GM19452 (cell line): ENCODE measurements around the gene CYP2W1.

Experiments
- ATAC-seq: cut with Tn5 transposase; IDR thresholded peaks from one replicate; pipeline ENCODE4 v1.9.1; 2021; ENCODE audit not compliant: unreplicated experiment

Gene CYP2W1

GRCh38 chr7:964401-965231, 18.4 kb upstream of the CYP2W1 start:
- peak; percentile 32 for ATAC-seq

DNA sequence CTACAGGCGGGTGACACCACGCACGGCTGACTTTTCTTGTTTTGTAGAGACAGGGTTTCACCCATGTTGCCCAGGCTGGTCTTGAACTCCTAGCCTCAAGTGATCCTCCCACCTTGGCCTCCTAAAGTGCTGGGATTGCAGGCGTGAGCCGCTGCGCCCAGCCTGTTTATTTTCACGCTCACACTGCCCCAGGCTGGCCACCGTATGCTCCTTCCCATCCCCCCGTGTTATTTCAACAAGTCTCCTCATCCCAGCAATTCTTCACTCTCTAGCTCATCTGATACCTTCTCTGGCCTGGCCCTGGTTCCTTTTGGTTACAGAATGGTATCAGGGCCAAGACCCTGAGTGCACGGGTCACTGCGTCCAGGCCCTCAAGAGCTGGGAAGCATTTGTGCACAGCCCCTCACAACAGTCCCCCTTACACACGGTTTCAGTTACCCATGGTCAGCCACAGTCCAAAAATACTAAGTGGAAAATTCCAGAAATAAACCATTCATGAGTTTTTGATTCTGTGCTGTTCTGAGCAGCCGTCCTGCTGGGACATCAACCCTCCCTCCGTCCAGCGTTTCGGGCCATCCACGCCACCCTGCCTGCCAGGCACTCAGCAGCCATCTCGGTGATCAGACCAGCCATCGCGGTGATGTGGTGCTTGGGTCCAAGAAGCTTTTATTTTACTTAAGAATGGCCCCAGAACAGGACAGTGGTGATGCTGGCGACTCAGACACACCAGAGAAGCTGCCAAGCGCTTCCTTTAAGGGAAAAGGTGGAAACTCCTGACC, 16.5 kb upstream of the CYP2W1 start:
- no peak for ATAC-seq

DNA sequence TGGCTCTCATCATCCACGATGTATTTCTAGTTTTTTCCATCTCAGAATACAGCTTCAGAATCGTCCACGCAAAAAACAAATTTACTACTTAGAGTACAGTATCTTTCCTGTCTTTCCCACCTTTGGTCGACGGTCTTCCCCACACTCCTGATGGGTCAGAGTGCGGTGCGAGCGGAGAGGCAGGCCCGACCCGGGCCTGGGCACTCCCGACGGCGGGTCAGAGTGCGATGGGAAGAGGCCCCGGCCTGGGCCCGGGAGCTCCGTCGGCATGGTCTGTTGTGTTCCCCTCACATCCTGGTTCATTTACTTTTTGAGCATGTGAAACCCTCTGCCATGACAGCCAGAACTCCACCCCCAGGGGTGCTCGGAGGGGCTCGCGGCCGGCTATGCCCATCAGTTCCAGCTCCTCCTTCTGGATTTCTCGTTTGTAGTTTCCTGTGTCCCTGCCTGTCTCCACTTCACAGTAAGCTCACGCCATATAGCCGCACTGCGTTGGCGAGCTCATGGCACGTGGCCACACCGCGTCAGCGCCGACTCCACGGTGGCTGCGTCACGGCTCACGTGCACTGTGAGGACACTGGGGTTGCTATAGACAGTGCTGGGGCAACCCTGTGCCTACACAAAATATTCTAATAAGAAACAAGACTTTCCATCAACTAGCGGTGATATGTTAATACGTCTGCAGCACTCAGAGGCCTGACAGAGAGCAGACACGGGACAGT, 15.5 kb upstream of the CYP2W1 start:
- ATAC-seq = no peak

- no peak for ATAC-seq
Observed at GRCh38 chr7:968205-969105, 14.5 kb upstream of the CYP2W1 start.

DNA sequence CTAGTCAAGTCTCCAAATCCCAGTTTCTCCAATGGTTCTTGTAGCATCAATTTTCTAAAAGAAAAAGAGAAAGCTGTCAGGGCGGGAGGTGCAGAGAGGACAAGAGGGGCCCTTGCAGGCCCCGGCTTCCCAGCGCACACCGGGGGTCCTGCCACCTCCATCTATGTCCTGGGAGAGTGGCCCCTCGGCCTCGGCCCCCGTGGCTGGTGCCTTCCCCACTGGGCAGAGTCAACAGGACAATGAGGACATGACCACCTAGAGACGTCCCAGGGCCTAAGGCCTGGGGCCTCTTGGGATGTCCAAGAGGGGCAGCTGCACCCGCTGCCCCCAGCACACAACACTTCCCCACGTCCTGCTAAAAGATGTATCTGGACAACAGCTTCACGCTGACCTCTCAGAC, 13.6 kb upstream of the CYP2W1 start:
- ATAC-seq = no peak

- ATAC-seq = no peak
Observed at GRCh38 chr7:970744-971143, 12.2 kb upstream of the CYP2W1 start.

- no peak for ATAC-seq
Observed at GRCh38 chr7:972110-972509, 10.9 kb upstream of the CYP2W1 start.

DNA sequence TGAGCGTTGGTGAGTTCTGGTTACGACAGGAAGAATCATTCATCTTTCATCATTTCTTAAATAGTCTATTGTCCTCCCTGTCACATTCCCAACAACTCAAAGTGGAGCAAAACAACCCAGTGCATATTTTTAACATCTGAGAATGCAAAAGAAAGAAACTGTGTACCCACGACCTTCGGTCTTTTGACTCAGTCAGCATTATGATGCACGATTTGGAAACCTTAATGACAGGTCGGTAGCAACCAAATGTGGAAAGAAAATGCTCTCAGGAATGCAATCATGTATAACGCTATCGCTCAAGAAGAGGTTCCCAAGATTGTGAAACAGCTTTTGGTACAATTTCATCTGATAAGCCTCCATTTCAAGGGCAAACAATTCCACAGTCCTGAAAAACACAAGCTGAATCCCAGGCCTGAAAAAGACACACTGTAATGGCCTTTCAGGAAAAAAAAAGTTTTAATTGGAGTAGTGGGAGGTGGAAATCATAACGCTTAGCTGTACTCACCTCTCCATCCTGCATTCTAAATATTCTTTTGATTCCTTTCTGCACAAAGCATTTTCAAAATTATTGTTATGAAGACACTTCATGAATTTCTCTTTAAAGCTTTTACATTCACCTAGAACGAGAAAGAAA, 10.2 kb upstream of the CYP2W1 start:
- ATAC-seq = no peak

- no peak for ATAC-seq
Observed at GRCh38 chr7:973312-973711, 9.7 kb upstream of the CYP2W1 start.

DNA sequence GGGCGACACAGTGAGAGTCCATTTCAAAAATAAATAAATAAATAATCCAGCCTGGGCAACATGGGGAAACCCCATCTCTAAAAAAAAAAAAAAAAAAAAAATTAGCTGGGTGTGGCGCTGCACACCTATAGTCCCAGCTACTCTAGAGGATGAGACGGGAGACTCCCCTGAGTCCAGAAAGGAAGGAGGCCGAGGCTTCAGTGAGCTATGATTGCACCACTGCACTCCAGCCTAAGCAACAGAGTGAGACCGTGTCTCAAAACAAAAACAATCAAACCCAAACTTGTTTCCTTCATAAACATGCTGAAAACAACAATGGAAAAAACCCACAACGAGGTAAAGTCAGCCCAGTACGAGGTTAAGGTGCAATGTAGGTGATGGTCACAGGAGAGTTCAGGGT, 8.8 kb upstream of the CYP2W1 start:
- no peak for ATAC-seq

DNA sequence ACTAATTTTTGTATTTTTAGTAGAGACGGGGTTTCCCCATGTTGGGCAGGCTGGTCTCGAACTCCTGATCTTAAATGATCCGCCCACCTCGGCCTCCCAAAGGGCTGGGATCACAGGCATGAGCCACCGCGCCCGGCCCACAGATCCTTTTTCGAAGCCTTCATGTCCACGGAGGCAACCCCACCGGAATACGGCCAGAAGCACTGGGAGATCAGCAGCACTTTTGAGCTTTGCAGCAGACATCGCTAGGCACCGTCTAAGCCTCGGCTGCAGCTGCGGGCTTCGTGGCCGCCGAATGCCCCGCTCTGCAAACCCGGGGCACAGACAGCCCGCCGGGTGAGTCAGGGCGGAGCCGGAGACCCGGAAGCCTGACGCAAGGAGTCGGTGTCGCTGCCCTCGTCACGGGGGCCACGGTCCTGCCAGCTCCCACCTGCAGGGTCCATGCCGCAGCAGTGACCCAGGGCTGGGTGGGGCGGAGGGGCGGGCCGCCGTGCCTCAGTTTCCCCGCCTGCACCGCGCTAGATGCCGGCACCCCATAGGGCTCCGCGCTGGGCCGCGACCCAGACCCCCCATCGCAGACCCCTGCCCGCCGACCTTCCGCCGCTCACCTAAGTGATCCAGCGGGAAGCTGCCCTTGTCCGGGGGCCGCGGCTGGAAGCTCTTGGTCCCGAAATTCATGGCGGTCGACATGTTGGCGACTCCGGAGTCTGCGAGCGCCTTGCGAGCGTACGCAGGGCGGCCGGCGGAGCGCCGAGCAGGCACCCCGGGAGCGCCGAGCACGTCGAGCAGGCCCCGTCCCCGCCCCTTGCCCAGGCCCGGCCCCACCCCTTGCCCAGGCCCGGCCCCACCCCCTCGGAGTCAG, 7.9 kb upstream of the CYP2W1 start, which contains the start of gene COX19:
Gene COX19, minus strand, starts transcription at position 730 of the 862 bp plus-strand sequence. Its CDS starts 40 bp downstream, at position 690.
- ATAC-seq = peak; percentile 72

DNA sequence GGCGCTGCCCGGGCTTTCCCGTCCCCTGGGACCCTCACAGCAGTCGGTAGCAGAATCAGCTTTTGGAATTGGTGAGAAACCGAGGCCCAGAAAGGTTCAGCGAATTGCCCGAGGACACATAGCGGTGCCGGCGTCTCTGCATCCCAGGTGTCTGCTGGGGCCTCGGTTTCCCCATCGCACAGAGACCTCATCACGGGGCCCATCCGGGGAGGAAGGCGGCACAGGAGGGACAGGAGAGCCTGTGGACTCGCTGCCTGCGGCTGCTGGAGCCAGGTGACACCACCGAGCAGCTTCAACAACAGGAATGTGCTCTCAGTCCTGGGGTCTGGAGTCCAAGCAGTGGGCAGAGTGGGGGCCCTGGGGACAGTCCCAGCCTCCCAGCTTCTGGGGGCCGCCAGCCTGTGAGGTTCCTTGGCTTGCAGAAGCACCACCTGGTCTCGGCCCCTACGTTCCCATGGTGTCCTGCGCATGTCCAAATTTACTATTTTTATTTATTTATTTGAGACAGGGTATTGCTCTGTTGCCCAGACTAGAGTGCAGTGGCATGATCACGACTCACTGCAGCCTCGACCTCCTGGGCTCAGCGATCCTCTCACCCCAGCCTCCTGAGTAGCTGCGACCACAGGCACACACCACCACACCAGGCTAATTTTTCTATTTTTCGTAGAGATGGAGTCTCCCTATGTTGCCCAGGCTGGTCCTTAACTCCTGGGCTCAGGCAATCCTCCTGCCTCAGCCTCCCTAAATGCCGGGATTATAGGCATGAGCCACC, 7.1 kb upstream of the CYP2W1 start:
- no peak for ATAC-seq

GRCh38 chr7:976901-977325, 6.1 kb upstream of the CYP2W1 start:
- no peak for ATAC-seq

DNA sequence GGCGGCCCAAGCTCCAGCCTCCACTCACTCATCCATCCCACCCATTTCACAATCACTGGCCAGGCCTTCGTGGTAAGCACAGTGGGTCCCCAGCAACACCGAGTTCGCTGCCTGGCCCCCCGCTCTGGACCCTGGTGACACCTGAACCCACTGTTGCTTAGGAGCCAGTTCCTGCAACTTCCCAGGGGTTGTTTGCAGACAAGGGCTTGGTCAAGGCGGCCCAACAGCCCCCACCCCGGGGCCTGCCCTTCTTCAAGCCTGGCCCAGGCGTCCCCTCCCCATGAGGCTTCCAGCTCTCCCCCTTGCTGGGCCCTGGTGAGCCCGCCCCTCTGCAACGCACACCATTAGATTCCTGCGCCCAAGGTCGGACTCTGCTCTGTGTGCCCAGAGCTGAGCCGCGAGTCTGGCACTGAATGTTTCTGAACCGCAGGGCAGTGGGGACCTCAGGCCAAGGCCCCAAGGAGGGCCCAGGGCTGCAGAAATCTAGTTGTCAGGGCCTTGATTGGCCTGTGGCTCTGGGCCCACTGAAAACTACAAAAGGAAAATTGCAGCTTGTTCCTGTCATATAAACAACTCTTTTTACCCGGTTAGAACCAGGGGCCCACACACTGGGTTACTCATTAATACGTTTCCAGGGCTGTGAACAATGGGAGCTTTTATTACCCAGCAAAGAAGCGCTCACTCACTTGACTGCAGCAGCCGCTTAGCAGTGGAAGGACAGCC, 5.5 kb upstream of the CYP2W1 start:
- ATAC-seq = no peak

- ATAC-seq = no peak
Observed at GRCh38 chr7:978049-978346, 5.0 kb upstream of the CYP2W1 start.

GRCh38 chr7:978416-979091, 4.4 kb upstream of the CYP2W1 start:
- no peak for ATAC-seq

- no peak for ATAC-seq
Observed at GRCh38 chr7:979151-979550, 3.8 kb upstream of the CYP2W1 start.
